ENCODE results near the gene MSX1. TPM values are rescaled to one million over a fixed set of nuclear protein-coding genes. Genes with fewer than 3 reads are reported as not detected.

MSX1 gene
- total and polyA plus RNA-seq, 2 of the 13 experiments (the other 11 are each of a cell fraction or from before 2014, with no cell fraction given) = 12.1 to 14.9 TPM

- TF ChIP-seq BRF2 (CRISPR knock-in tag; IDR thresholded peaks at IDR 0.05) = no peak
- peak; percentile 68 for TF ChIP-seq MNT (IDR thresholded peaks at IDR 0.05)
- no peak for TF ChIP-seq ZNF512 (CRISPR knock-in tag; IDR thresholded peaks at IDR 0.05)
- TF ChIP-seq ZNF883 (CRISPR knock-in tag; IDR thresholded peaks at IDR 0.05; ENCODE audit: not compliant biosample characterization) = no peak
- no peak for TF ChIP-seq RBAK (CRISPR knock-in tag; IDR thresholded peaks at IDR 0.05)
- TF ChIP-seq SUZ12 (IDR thresholded peaks at IDR 0.05; ENCODE audit: low read depth, low read length) = no peak
- TF ChIP-seq CEBPZ (IDR thresholded peaks at IDR 0.05; ENCODE audit: low read length) = no peak
- TF ChIP-seq RNF219 (CRISPR knock-in tag; IDR thresholded peaks at IDR 0.05) = no peak
- no peak for TF ChIP-seq MAFK (conservative IDR thresholded peaks at IDR 0.05 in 1 of 2, IDR thresholded peaks at IDR 0.05 in 1 of 2; ENCODE audit: low read length in 2 of 2)
- no peak for TF ChIP-seq TCF12 (IDR thresholded peaks at IDR 0.05)
- no peak for TF ChIP-seq TCF12 (CRISPR knock-in tag; IDR thresholded peaks at IDR 0.05)
- TF ChIP-seq FOXA1 (IDR thresholded peaks at IDR 0.05) = 0 out of 2 replicates have a peak, but pooled peaks have one; percentile 11
- no peak for TF ChIP-seq FOXA1 (CRISPR knock-in tag; IDR thresholded peaks at IDR 0.05)
- TF ChIP-seq ZNF572 (CRISPR knock-in tag; IDR thresholded peaks at IDR 0.05) = no peak
Measured at GRCh38 chr4:4867375-4868039, 8.0 kb downstream of the MSX1 start (continued).
